HL-60/S4 treated with phorbol 12-myristate 13-acetate at 8.2 ng/mL for 4 days and 3 days (cell line): ENCODE results near the gene TMEM151B.

Experiments used
- in situ Hi-C: fragments of 300-500 bp; cut with MboI; formaldehyde crosslinking; loops from 2 replicates; pipeline ENCODE4 v1.15.0; 2022; ENCODE audit warnings: low sequenced_read_pairs

TMEM151B gene

GRCh38 chr6:44250067-44250717 lies 20.1 kb upstream of the TMEM151B start:
- in situ Hi-C loops = no loop called here

- in situ Hi-C loops = no loop called here
Observed at GRCh38 chr6:44250718-44251123, 19.5 kb upstream of the TMEM151B start.

GRCh38 chr6:44251576-44252524 lies 18.4 kb upstream of the TMEM151B start:
- in situ Hi-C loops = no loop called here

- in situ Hi-C loops = no loop called here
Observed at GRCh38 chr6:44253307-44254101, 16.7 kb upstream of the TMEM151B start.

GRCh38 chr6:44254191-44255104 lies 15.8 kb upstream of the TMEM151B start:
- in situ Hi-C loops = no loop called here

GRCh38 chr6:44255105-44255808 lies 15.0 kb upstream of the TMEM151B start:
- in situ Hi-C loops = no loop called here

GRCh38 chr6:44255871-44256774 lies 14.1 kb upstream of the TMEM151B start:
- in situ Hi-C loops = no loop called here

GRCh38 chr6:44256775-44257024 lies 13.6 kb upstream of the TMEM151B start:
- in situ Hi-C loops = no loop called here

- in situ Hi-C loops = no loop called here
Observed at GRCh38 chr6:44257025-44257752, 13.1 kb upstream of the TMEM151B start, which contains the start of gene SLC35B2. Gene SLC35B2 (minus strand): TSS chr6:44257528. CDS start chr6:44257410, 118 bp downstream.

GRCh38 chr6:44257753-44258324 lies 12.4 kb upstream of the TMEM151B start:
- in situ Hi-C loops = no loop called here

GRCh38 chr6:44258325-44258863 lies 11.9 kb upstream of the TMEM151B start:
- in situ Hi-C loops = no loop called here

GRCh38 chr6:44258921-44259320 lies 11.3 kb upstream of the TMEM151B start:
- in situ Hi-C loops = no loop called here

GRCh38 chr6:44260011-44260410 lies 10.2 kb upstream of the TMEM151B start:
- in situ Hi-C loops = no loop called here

- in situ Hi-C loops = no loop called here
Observed at GRCh38 chr6:44260451-44261297, 9.6 kb upstream of the TMEM151B start.

- in situ Hi-C loops = no loop called here
Observed at GRCh38 chr6:44261581-44261980, 8.7 kb upstream of the TMEM151B start.

- in situ Hi-C loops = no loop called here
Observed at GRCh38 chr6:44262467-44263353, 7.5 kb upstream of the TMEM151B start.
